HG03135 (cell line): ENCODE measurements around the gene DLG5.

Source experiments
- ATAC-seq: cut with Tn5 transposase; IDR thresholded peaks from one replicate; pipeline ENCODE4 v1.9.1; 2021; ENCODE audit warnings: mild to moderate bottlenecking, moderate library complexity; ENCODE audit not compliant: unreplicated experiment

The DLG5 gene

GRCh38 chr10:77915319-77916105 is 11.0 kb downstream of the DLG5 start:
- ATAC-seq = no peak

GRCh38 chr10:77913090-77913489 is 13.5 kb downstream of the DLG5 start:
- ATAC-seq = no peak

GRCh38 chr10:77912576-77912975 is 14.0 kb downstream of the DLG5 start:
- ATAC-seq = no peak

GRCh38 chr10:77911535-77912123 is 14.9 kb downstream of the DLG5 start:
- no peak for ATAC-seq

GRCh38 chr10:77910524-77911145 is 15.9 kb downstream of the DLG5 start:
- ATAC-seq = no peak

GRCh38 chr10:77909749-77910375 is 16.7 kb downstream of the DLG5 start:
- no peak for ATAC-seq

GRCh38 chr10:77909021-77909748 is 17.4 kb downstream of the DLG5 start:
- no peak for ATAC-seq

- no peak for ATAC-seq
Observed at GRCh38 chr10:77907900-77908717, 18.4 kb downstream of the DLG5 start.

GRCh38 chr10:77907462-77907861 is 19.1 kb downstream of the DLG5 start:
- ATAC-seq = no peak

GRCh38 chr10:77906951-77907421 is 19.6 kb downstream of the DLG5 start:
- ATAC-seq = no peak

GRCh38 chr10:77905781-77906180 is 20.8 kb downstream of the DLG5 start:
- no peak for ATAC-seq

- ATAC-seq = no peak
Observed at GRCh38 chr10:77905086-77905748, 21.3 kb downstream of the DLG5 start.

GRCh38 chr10:77904100-77904840 is 22.3 kb downstream of the DLG5 start:
- ATAC-seq = no peak

- no peak for ATAC-seq
Observed at GRCh38 chr10:77902159-77902558, 24.4 kb downstream of the DLG5 start.

- no peak for ATAC-seq
Observed at GRCh38 chr10:77901743-77902142, 24.8 kb downstream of the DLG5 start.

- no peak for ATAC-seq
Observed at GRCh38 chr10:77899690-77900089, 26.9 kb downstream of the DLG5 start.

GRCh38 chr10:77899080-77899477 is 27.5 kb downstream of the DLG5 start:
- no peak for ATAC-seq

GRCh38 chr10:77898323-77899079 is 28.1 kb downstream of the DLG5 start:
- ATAC-seq = no peak
